Heart left ventricle (tissue), 13 donors: ENCODE measurements around the gene TMEM143.

Source experiments
- CTCF ChIP-seq, 12 donors: fragments of 200-600 bp; sonication (generic) in 4 of 12; IDR thresholded peaks; one replicate each; pipeline versions ENCODE4 v1.5.0 to v1.8.0; 2018 to 2022; ENCODE audit warnings: antibody characterized with exemption in 12 of 12, mild to moderate bottlenecking in 5 of 12
- POLR2A ChIP-seq, 2 donors: fragments of 450-650 bp; IDR thresholded peaks; one replicate each; pipeline ENCODE4 v1.6.1; 2017; ENCODE audit warnings: antibody characterized with exemption in 2 of 2, mild to moderate bottlenecking in 2 of 2, moderate library complexity in 2 of 2
- donor health status: ischemic (EF 13 %, LVEDD 7.1; RV severe dilation, severe dysfunction).
- donor health status: DM: no; HTN: yes; CAD: no.
- donor health status: DM: no; HTN: no; CAD: no.
- donor health status: ischemic (EF 25% LVEDD 6.9; RV normal size, moderate dysfunction).
- donor health status: ischemic (EF 25% LVEDD 5.7; RV mildly dilated, moderate dysfunction).
- donor health status: ischemic (EF 35%, LVEDD 5.7; RV mildly dilated, moderate dysfunction).
- donor health status: nonischemic (EF 11% LVEDD 7.7; RV severe dilation, severe dysfunction).
- donor health status: DM: yes; HTN: yes; CAD: no.
- donor health status: PGD.
- donor health status: ischemic (EF 29% LVEDD 5.4; RV normal size, mild dysfunction).
- donor health status: nonischemic (EF 23%, LVEDD 6.1; RV moderate dilation, normal function).

DNA sequence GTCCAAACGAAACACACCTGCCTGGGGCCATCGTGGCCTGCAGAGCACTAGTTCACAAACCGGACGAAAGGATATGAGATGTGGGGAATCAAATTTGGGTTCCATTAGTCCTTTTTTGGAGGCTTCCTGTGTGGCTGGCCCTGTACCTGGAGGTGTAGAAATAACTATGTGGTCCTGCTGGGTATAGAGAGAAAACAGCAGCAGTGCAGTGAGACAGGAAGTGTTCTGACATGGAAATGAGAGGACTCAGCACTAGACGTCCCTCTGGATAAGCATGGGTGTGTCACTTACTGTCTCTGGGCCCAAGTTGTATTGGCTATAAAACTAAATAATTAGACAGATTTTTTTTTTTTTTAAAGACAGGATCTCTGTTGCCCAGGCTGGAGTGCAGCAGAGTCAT is 15.3 kb upstream of the TMEM143 start:
- TF ChIP-seq CTCF (IDR thresholded peaks at IDR 0.05) (no peak), POLR2A (IDR thresholded peaks at IDR 0.05) (no peak)
